Activated CD4-positive, CD25-positive, alpha-beta regulatory T cell treated with anti-CD3 and anti-CD28 coated beads, Interleukin-2, amount 50 U/mL, for 16 hours (primary cell): ENCODE data around the gene IFT172.
"Not testable (repeated sequence)": the region's sequence is repeated elsewhere in the genome, so short reads cannot be mapped to it uniquely, and the experiment has no call there.

Source experiments
- DNase-seq: peaks from one replicate; pipeline ENCODE4 v3.0.0-alpha.2; 2020; ENCODE audit warnings: low read depth, low spot score

The IFT172 gene

DNA sequence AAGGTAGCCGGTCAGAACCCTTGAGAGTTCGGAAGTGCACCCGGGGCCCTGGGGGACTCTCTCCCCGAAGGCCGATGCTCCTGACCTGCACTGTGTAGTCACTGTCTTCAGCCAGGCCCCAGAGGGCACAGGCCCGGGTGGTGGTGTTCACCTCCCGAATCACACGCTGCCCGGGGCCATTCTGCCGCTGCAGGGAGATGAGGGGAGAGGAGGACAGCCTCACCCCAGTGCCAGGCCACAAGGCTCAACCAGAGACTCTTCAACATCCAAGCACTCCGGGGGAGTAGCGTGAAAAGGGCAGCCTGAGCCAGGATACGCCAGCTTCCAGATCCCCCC, 4.4 kb upstream of the IFT172 start:
- no peak for DNase-seq

DNA sequence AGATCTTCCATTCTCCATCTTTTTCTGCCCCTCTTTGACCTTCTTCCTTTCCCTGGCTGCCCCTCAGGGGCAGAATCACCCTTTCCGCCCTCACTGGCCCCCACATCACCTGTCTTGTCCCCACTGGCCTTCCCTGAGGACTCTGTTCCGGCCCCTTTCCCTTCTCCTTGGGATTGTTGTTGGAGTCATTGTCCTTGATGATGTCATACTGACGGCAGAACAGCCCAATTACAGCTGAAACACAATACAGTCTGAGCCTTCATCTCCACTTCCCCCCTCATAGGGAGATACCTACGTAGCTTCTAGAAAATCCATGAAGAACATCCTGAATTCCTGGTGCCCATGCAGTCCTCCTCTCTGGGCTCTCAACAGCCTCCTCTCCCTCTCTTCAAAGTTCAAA, 3.0 kb upstream of the IFT172 start:
- no peak for DNase-seq

DNA sequence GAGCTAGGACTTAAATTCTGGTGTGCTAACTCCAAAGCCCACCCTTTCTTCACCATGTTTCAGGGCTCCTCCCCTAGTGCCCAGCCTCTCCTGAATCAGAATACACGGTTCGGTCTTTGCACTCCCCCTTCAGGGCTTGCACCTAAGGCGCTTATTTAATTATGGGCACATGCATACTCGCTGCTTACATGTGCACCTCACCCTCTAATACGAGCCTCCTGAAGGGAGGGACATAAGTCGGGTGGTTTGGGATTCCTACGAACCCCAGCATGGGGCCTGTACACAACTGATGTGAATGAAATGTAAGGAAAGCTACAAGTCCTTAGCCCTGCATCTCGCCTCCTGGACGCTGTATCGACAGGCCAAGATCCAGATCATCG, 435 bp downstream of the IFT172 start:
- DNase-seq: no peak

DNA sequence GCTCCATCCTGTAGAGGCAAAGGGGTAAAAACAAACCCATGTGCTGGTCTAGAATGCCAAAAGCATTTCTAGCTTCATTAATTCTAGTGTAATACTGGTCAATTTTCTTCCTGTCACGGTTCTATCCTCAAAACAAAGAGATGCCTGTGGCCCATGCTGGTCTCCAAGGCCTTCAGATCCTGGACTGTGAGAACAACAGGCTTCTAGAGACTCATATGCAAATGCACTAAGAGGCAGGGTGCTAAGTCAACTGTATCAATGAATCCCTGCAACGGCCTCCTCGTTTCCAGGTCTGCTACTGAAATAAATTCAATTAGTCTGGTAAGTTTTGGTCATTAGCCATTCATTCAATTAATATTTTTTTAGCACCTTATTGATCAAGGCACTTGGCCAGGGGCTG, 4.0 kb downstream of the IFT172 start:
- no peak for DNase-seq

DNA sequence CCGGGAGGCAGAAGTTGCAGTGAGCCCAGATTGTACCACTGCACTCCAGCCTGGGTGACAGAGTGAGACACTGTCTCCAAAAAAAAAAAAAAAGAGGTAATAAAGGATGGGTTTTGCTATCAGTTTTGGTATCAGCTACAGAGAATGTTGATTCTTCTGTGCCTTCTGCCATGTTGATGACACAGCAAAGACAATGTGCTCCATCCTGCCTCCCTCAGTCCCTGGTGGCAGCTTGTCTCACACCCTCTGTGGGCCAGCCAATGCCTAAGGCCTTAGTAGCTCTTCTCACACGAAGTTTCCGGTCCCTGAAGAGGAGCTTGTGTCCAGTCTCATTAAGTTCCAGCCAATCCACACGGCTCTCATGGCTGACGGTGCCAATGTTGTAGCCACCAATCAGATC, 17.6 kb downstream of the IFT172 start:
- DNase-seq: no peak

DNA sequence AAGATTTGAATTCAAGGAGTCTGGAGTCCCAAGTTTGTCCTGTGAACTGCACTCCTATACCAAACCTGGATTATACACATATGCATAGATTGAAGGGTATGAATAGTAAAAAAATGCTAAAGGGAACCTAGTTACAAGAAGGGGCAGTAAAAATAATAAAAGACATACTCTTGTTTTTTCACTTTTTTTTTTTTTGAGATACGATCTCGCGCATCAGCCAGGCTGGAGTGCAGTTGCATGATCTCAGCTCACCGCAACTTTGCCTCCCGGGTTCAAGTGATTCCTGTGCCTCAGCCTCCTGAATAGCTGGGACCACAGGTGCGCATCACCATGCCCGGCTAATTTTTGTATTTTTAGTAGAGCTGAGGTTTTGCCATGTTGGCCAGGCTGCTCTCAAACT, 25.1 kb downstream of the IFT172 start:
- DNase-seq: no peak

DNA sequence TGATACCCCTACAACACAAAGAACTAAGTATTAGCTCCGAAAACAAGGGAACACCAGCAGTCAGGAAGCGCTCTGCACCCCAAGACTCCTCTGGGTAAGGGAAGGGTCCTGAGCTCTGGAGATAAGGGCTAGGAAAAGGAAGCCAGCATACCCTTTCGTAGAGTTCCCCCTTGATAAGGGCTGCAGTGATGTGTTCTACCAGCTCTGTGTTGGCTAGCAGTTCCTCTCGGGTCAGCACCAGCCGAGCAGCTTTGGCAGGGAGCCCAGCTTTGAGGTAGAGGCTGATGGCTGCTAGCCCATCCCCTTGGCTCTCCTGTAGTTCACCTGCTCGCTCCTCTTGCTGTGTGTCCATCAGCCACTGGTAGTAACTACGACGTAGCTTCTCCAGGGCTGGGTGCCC, 28.4 kb downstream of the IFT172 start:
- no peak for DNase-seq

DNA sequence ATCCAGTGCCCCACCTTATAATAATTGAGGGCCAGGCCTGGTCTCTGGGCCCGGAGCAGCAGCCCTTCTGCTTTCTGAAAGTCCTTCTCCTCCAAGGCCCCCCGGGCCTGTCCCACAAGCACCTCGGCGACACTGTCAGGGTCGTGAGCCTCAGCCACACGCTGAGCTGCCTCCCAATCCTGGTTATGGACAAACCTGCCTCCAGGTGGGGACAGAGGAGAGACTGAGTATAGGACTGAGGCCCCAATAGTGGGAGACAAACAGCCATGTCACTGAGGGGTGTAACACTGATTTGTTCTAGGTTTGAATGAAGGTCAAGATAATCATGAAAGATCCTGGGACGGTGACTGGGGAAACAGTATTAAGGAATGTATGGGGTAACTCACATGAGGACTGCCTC, 35.6 kb downstream of the IFT172 start:
- DNase-seq: no peak

DNA sequence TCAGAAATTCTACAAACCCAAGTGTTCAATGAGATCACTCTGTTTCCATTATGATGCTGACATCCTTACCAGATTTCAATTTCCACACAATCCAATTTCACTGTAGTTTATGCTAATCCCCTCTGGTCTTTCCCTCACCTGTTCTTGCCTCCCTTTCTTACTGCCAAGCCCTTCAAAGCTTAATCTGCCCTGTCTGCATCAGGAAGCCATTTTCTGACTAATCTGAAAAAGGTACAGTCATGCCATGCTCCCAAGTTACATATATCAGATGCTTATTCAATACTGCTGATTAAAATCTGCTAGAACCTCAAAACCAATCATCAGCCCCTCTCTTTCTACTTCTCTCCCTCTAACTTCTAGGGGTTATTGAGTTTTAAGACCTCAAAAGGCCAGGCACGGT, 38.4 kb downstream of the IFT172 start:
- no peak for DNase-seq

DNA sequence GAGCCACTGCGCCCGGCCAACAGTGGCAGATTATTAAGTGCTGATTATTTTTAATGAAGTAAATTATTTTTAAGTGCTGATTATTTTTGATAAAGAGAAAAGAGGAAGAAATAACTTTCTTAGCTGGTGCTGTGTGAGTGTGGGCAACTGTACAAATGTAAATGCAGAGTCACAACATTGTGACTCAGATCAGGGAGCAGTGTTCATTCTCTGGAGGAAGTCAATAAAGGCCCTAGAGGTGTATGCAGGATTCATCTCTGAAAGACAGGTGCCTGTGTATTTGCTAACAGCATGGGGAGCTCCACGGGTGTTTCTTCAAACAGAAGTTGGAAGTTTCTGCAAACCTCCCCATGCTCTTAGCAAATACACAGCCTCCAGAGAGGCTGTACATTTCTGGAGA, 41.2 kb downstream of the IFT172 start:
- DNase-seq: no peak

DNA sequence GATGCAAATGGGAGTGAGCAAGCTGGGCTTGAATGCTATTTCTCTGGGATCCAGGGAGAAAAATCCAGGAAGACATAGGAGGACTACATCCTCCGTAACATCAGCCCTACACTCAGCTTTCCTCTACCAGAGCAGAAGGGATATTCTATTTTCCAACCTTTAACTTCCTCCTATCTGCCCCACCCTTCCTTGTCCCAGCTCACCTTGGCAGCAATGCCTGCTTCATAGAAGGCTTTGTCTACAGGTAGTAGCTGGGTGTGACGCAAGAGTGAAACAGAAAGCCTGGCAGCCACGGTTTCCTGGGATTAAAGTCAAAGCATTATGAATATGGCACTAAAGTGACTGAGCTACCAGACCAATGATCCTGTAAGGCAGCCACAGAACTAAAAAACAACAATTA, 43.5 kb downstream of the IFT172 start:
- no peak for DNase-seq

DNA sequence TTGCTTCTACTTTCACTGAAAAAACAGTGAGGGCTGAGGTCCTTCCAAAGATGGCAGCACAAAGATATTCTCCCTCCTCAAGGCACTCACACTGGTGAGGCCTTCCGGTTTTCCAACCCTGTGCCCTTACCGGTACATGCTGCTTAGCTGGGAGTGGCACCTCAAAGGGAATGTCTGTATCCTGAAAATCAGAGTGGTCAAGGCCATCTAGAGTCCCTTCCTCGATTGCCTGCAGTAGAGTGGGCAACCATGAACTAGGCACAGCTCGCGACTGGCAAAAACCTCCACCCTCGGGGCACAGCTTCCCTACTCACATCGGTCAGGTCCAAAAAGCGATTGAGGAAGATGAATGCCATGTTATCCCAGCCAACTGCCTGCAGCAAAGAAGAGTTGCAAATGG, 43.9 kb downstream of the IFT172 start:
- no peak for DNase-seq

DNA sequence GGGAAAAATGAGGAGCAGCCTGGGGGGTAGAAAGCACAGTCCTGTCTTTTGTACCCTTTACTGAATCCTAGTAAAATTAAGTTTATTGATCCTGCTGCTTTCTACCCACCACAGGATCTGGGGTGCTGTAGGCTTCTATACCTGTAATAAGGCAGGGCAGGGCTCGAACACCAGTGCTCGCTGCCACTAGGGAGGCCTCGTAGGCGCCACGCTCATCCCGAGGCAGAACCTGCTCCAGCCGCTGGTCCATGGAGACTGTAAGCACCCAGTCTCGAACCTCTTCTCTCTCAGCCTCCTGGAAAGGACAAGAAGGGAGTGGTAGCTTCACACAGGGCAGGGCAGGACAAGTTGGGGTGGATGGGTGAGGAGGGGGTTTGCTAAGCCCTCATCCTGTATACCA, 44.4 kb downstream of the IFT172 start:
- no peak for DNase-seq

DNA sequence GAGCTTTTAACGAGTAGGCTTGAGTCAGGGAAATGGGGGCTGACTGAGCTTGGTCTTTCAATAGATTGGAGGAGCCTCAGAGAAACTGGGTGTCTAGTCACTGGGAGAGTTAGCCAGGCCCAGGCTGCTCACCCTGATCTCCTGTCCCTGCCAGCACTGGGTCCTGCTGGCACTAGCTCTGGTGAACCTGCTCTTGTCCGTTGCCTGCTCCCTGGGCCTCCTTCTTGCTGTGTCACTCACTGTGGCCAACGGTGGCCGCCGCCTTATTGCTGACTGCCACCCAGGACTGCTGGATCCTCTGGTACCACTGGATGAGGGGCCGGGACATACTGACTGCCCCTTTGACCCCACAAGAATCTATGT, 46.6 kb downstream of the IFT172 start:
- no peak for DNase-seq

DNA sequence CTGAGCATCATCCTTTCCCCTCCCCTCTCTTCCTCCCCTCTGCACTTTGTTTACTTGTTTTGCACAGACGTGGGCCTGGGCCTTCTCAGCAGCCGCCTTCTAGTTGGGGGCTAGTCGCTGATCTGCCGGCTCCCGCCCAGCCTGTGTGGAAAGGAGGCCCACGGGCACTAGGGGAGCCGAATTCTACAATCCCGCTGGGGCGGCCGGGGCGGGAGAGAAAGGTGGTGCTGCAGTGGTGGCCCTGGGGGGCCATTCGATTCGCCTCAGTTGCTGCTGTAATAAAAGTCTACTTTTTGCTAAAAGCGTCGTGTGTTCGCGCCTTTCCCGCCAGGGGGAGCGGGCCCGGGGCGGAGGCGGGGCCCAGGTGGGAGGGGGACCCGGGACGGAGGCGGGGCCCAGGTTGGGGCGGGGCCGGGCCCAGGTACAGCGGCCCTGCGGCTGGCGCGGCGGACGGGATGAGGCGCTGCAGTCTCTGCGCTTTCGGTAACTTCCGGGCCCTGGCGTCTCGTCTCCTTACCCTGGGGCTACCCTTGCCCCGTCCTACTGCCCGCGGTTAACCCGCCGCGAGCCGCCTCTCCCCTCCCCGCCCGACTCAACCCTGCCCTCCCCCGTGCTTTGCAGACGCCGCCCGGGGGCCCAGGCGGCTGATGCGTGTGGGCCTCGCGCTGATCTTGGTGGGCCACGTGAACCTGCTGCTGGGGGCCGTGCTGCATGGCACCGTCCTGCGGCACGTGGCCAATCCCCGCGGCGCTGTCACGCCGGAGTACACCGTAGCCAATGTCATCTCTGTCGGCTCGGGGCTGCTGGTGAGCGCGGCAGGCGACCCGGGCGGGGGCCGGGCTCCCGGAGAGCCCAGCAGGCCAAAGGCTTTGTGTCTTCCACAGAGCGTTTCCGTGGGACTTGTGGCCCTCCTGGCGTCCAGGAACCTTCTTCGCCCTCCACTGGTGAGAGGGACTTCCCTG, 47.3 kb downstream of the IFT172 start, which contains the start of gene KRTCAP3:
Gene KRTCAP3 (plus strand): TSS at position 424 of the 962 bp plus-strand sequence. CDS start 32 bp downstream, at position 456.
- peak; percentile 13 for DNase-seq

DNA sequence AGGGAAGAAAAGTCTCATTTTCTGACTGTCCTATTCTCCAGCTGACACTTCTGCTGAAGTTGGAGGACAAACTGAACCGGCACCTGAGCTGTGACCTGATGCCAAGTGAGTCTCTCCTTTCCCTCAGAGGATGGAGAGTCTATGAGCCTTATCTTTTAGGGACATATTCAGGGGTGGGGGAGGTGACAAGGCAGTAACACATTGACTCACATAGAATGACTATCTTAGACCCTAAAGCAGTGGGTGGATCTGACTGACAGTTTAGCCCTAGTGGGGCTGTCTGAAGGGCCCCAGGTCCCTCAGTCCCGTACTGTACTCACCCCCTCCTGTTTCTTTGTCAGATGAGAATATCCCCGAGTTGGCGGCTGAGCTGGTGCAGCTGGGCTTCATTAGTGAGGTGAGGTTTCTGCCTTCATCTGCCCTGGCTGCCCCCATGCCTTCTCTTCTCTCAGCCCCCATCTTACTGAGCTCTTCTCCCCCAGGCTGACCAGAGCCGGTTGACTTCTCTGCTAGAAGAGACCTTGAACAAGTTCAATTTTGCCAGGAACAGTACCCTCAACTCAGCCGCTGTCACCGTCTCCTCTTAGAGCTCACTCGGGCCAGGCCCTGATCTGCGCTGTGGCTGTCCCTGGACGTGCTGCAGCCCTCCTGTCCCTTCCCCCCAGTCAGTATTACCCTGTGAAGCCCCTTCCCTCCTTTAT, 48.2 kb downstream of the IFT172 start:
- no peak for DNase-seq

DNA sequence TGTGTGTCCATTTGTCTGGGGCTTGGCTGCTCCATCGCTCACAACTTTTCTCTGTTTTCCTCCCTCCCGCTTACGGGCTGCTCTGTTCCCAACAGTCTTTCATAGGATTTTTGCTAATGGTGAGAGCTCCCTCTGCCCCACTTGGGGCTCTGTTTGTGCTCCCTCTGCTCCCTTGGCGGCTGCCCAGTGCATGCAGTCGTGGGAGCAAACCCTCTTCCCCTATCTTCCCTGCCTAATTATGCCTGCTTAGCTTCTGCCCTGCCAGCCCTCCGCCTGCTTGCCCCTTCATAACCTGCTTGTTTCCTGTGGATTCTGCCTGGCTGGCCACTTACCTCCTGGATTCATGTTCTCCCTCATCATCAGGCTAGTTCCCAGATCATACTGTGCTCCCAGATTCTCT, 53.9 kb downstream of the IFT172 start:
- no peak for DNase-seq

DNA sequence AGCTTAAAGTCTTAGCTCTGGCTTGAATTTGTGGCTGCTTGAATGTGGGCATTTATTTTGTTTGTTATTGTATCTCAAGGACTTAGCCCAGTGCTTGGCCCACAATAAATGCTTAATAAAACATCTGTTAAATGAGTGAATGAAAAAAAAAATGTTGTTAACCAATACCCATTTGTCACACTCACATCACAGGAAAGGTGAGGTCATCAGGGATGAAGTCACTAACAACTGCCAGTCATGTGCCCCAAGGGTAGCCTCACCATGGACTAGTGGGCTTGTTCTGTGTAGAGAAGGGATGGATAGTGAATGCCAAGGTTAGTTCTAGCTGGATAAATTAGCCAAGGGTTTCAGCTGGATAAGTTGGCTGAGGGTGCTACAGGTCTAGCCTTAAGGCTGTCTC, 58.1 kb downstream of the IFT172 start:
- no peak for DNase-seq

DNA sequence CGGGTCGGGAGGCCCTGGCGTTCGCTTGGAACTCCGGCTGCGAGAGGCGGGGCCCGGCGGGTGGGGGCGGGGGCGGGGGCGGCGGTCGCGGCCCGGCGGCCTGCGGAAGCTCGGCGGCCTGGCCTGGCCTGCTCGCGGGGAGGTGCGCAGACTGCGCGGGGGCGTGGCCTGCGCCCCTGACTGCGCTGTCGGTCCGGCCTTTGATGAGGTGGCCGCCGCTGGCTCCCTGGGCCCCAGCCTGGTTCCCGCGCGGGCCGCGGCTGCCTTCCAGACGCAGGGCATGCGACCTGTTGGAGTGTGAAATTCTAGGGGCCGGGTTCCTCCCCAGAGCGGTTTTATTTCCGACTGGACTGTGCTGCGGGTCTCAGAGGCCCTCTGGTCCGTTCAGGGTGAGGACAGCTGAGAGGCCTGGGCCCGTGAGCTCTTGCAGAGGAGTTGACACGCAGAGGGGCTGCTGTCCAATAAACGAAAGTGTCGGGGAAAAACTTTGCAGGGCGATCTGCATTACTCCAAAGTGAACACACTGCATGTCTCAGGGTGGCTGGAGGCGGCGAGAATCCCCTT, 60.5 kb downstream of the IFT172 start:
- peak; percentile 44 for DNase-seq

DNA sequence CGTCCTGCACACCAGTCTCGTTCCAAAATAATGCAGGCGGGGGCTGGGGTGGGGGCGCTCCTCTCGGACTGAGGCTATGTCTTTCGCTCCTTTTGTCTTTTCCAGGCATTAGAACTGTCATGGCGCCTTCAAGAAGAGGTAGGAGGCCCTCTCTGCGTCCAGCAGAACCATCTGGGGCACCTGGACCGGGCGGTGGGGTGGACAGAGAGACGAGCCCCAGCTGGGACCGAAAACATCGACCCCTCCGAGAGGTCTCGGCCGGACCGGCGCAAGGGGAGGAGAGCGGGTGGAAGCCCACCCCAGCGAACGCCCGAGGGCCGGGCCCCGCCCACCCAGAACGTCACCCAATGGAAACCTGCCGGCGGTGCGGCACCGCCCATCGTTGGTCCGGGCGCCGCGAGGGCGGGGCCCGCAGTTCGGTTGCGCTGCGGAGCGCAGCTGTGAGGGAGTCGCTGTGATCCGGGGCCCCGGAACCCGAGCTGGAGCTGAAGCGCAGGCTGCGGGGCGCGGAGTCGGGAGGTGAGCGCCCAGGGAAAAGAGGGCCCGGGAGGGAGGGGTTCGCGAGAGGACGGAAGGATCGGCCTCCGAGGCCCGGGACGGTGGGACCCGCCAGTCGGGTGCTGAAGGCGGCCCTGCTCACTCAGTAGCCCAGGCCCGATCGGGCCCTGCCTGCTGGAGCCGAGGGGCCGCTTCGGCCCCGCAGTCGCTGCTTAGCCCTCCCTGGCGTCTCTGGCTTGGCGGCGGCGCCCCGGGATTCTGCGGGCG, 61.1 kb downstream of the IFT172 start, which contains the start of gene NRBP1:
Gene NRBP1 (plus strand): TSS at position 419 of the 765 bp plus-strand sequence. CDS start 4,643 bp downstream, outside the sequence.
- DNase-seq: peak; percentile 81

DNA sequence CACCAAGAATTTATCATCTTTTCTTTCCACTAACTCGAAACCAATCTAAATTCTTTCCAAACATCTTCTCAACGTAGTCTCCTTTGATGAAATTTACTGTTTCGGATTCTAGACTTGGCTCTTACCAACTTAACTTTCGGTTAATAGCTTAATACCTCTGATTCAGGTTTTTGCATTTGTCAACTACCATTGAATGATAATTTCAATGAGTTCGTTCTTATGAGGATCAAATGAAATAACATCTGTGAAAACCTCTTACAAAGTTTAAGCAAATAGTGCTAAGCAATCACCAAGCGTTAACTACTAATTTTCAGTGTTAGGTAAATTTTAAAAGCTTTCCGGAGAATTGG, 61.7 kb downstream of the IFT172 start:
- DNase-seq: no peak

DNA sequence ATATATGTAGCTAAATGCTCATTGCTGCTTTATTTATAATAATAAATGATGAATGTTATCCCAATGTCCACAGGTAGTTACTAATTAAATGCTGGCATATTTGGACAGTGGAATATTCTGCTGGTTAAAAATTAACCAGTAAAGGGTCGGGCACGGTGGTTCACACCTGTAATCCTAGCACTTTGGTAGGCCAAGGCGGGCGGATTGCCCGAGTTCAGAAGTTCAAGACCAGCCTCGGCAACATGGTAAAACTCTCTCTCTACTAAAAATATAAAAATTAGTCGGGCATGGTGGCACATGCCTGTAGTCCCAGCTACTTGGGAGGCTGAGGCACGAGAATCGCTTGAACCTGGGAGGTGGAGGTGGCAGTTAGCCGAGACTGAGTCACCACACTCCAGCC, 64.5 kb downstream of the IFT172 start:
- not testable (repeated sequence) for DNase-seq
